NCI-H446 (cell line): ENCODE results near the gene KCNC4.

Experiments used
- DNase-seq, 2 experiments: peaks; one replicate each; lab custom pipeline; 2025; lab: John Stamatoyannopoulos, UW

Gene KCNC4

DNA sequence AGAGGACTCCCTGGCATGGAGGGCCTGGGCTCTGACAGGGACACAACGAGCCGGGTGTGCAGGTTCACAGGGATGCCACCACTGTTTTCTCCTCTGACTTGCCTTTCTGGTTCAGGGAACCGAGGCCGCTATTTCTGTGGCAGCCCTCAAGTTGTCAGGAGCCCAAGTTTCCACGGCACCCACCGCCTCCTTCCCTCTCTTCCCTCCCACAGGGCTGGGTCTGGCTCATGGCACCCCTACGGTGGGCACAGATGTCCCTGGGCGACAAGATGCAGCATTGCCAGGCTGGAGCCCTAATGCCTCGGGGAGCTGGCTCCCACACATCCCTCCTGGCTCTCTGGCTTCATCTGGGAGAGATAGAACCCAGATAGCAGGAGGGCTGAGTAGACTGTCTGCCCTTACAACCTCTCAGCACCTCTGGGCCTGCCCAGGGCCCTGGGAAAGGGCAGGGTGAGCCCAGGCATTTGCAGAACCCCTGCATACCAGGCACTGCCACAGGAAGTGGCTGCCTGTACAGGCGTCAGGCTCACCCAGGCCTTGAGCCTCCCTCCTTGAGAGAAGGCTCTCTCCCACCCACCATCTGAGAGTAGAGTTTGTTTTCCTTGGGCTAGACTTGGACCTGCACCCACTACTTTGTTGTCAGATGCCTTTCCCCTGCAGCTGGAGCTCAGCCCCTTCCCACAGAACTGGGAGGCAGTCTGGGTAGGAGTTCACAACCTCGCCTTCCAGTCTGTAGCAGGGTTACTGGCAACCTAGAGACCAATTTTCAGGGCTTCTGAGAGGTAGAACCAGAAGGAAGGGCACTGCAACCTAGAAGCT is 20.5 kb downstream of the KCNC4 start:
- no peak for DNase-seq

DNA sequence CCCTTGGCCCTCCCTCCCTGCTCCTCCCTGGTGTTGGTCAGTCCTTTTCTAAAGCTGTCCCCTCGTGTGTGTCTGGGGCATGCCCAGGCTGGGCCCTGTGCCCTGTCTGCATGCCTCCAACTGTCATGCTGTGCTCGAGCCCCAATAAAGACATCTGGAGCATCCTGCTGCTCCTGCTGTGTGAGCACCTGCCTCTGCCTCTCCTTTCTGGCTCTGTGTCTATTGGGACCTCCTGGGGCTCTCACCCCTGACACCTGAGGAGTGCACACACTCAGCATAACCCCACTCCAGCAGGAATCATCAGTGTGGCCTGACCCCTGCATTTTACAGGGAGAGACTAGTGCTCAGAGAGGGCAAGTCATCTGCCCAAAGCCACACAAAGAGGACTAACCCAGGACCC is 23.7 kb downstream of the KCNC4 start:
- DNase-seq, result peak; percentile 44 to 76

DNA sequence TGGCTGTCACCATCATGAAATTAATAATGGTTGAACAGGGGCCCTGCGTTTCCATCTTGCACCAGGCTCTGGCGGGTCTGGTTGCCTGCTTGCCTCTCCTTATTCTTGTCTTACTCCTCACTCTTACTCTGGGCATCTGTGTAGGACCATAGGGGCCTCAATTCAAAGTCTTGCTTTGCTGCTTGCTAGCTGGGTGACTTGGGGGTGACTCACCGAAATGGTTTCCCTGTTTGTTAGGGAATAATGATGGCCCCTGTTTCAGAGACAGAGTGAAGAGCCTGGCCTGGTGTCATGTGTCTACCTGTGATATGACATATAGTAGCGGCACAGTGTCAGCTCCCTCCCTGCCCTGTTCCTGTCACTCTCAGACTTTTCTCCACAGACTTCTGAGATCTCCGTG is 24.6 kb downstream of the KCNC4 start:
- no peak for DNase-seq

DNA sequence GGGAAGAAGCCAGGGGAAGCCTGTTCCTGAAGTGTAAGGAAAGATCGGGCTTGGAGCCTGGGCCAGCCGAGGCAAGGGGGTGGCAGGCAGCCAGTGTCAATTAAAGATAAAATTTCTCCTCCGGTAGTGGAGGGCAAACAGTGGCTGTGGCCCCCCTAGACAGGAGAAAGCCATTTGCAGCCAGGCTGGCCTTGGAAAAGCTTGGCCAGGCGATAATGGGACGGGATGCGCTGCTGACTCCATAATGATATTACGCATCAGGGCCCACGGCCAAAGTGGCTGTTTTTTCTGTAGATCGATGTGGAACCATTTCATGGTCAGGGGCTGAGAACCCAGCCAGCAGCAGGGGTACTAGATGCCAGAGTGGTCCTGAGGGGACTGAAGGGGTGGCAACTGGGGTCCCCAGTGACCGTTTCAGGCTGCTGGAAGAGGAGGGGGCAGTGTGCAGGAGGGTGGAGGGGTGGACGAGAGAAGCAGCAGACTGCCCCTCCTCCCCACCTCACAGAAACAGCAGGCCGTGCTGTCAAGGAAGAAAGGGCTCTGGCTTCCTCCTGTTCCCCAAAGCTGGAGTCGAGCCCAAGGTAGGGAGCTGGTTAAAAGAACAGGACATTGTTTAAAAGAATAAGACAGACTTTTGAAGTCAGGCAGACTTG is 25.2 kb downstream of the KCNC4 start:
- peak; percentile 78 to 92 for DNase-seq

DNA sequence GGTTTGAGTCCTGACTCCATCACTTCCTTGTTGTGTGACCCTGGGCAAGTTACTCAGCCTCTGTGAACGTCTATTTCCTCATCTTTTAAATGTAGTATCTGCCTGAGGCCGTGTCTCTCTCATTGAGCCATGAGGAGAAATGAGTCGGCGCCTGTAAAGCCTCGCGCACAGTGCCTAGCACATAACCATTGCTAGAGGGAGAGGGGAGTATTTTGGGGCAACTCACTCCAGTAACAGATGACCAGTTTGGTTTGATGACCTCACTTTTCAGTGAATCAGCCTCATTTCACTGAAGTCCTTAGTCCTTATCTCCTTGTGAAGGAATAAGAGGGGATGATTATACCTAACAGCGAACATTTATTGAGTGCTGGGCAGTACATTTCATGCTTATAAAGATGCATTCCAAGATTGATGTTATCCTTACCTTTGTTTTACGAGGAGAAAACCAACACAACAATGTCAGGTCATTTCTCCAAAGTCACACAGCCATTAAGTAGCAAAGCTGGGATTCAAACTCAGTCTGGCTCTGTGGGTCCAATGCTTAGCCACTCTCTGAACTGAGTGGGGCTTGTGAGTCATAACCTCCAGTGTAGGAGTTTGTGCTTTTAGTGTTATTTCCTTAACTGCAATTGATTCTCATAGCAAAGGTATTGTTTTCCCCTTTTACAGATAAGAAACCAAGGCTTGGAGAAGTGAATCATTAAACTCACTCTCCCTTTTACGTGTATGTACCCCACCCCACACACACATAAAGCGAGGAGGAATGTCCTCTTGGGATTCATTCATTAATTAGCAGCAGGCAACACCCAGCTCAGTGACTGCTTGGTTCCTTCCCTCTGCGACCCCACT is 25.9 kb downstream of the KCNC4 start:
- DNase-seq, result no peak

DNA sequence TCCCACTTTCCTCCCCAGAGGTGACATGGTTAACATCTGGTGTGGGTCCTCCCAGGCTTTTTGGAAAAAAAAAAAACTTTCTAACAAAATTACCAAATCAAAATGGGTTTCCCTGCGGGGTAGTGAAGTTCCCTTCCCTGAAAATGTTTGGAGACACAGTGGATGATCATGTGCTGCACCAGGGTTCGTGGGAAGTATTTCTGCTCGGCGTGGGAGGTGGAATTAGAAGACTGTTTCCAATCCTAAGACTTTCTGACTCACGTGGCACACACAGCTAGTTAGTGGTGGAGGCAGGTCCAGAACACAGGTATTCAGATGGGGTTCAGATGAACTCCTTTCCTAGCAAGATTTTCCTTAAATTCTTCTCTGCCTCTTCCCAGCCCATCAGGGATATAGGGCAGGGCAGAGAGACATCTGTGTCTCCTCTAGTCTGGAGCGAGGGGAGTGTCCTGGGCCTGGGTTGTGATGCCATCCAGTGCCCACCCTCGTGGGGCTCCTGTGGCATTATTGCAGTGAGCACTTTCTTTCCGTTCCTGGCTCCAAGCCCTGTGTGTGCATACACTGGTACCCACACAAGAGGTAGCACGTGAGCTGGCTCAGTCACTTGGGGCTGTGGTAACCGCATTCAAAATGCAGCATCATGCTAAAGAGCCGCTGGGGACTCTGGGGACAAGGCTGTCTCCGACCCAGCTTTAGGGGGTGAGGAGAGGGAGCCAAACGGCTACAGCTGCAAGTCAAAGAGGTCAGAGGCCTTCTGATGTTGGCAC is 27.5 kb downstream of the KCNC4 start:
- DNase-seq, result no peak

DNA sequence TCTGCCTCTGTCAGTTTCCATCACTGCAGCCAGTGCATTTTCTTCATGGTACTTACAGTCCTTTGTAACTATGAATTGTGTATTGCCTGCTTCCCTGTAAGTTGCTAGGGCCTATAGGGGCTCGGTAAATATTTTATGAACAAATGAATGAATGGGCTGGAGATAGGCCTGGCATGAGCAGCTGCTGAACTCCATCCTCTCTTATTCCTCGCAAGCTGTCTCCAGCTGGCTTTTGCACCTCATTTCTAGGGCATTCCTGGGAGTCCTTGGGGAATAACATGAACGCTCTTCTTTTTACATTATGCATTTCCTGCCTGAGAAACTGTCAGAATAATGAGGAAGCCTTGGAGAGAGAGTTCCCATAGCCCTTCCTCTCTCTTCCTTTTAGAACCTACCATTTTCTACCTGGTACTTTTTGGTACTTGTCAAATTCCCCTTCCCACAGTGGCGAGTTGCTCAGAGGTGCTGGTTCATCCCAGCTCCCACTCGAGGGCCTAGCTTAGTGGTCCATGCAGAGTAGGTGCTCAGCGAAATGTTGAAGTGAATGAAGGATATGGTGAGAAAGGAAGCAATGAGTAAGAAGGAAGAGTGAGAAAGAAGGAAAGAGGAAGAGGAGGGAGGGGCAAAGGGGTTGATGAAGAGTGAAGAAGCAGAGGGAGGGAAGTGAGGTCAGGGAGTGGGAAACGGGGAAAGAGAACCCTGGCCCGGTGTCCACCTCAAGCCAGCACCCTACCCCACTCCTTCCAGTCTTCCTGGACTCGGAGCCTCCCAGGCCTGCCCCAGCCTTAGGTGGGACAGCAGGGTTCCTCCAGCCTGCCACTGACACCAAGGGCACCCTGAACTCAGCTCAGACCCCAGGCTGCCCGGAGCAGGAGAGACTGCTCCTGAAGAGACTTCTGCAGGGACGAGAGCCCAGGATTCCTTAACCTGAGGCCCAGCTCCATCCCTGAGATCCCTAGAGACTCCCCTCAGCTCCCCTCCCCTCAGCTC is 29.6 kb downstream of the KCNC4 start:
- no peak for DNase-seq

DNA sequence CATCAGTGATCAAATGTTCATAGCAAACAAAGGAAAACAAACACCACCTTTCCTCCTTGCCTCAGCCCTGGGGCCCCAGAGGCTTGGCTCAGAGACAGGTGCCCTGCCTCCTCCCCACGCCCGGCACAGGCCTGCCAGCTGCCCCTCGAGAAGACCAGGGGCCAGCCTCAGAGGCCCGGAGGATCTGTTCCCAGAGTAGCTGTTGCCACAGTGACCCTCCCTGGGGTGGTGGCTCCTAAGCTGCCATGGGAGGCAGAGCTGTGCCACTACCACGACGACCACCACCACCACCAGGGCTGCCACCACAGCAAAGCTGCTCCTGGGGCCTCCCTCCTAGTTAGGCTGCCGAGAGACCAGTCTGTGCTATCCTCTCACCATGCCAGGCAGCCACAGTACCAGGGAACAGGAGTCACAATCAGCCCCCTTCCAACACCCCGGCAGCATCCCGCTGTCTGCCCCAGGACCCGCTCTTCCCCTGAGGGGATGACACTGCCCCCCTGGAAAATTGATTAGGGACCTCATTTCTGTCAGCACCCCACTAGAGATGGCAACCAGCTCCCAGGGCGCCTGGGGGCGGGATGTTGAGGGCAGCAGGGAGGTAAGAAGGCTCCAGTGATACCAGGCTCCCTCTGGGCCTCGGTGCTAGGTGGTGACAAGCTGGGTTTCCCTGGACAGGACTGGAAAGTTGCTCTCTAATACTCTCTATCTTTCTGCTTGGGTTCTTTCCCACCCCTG is 30.5 kb downstream of the KCNC4 start:
- DNase-seq, result peak in 1 of 2 experiments; percentile 13

DNA sequence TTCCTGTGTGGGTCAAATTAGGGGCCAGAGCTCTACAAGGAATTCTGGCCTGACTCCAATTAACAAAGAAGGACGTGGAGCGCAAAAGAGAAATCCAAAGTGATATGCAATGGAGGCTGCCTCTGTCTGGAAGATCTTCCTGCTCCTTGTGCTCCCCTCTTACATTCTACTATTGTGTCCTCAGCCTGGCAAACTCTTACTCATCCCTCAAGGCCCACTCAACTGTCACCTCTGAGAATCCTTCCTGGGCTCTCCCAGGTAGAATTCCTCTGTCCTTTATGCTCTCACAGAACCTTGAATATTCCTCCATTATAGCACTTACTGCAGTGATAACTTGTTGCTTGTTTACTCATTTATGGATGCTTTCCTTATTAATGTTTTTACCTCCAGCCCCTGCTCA is 31.4 kb downstream of the KCNC4 start:
- DNase-seq, result no peak

DNA sequence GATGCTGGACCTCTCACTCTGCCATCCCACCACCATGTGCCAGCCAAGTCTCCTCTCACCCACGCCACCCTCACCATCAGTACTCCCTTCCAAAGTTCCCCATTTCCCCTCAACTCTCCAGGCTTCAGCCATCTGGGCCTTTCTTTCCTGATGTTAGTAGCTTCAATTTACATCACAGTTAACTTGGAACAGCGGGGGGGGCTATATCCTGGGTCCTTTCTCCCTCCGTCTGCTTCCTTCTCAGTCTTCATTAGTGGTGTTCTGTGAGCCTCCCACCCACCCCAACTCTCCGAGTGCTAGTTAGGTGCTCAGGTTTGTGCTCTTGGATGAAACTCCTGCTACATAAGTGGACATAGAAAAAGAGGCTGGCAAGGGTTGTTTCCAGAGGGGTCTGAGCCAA is 31.9 kb downstream of the KCNC4 start:
- no peak for DNase-seq

DNA sequence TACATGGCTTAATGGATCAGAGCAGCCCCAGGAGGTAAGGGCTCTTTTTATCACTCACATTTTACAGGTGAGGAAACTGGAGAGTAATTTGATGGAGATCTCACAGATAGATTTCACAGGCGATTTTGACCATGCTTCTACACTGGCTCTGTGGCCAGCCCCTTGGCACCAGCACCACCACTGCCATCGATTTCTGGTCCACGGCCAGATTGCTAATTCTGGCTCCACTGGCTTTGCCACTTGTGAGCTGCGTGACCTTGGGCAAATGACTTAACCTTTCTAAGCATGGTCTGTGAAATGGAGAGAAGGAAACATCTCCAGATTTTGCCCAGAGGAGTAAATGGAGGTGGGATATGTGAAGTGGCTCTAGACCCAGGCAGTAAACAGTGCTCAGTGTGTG is 32.6 kb downstream of the KCNC4 start:
- no peak for DNase-seq

DNA sequence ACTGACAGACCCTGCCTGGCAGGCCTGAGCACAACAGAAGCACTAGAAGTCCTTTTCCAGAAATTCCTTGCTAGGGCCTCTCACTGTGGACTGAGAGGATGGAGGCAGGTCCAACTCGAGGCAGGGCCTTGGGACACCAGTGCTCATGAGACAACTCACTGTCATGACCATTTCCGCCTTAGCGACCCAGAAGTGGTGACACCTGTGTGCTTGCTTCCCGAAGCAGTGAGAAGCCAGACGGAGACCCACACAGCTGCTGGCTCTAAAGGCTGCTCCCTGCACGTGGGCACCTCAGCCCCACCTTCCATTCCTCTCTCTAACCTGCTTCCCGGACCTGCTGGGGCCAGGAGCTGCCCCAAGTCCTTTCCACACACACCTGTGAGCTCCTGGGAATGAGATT is 33.0 kb downstream of the KCNC4 start:
- no peak for DNase-seq

DNA sequence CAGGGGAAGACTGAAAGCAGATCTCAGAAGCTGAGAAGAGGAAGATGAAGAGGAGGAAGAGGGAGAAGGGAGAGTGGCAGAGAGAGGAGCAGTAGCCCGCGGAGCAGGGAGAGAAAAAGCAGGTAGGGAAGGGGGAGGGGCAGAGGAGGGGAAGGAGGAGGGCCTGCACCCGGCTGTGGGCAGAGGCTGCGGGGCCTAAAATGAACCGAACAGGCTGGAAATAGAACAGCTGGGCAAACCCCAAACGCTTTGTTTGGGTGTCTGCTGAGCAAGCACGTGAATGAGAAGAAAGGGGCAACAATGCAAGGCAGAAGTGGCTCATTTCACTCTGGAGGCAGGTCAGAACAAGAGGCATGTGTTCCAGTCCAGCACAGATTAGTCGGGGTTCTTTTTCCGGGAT is 33.5 kb downstream of the KCNC4 start:
- DNase-seq, result no peak

DNA sequence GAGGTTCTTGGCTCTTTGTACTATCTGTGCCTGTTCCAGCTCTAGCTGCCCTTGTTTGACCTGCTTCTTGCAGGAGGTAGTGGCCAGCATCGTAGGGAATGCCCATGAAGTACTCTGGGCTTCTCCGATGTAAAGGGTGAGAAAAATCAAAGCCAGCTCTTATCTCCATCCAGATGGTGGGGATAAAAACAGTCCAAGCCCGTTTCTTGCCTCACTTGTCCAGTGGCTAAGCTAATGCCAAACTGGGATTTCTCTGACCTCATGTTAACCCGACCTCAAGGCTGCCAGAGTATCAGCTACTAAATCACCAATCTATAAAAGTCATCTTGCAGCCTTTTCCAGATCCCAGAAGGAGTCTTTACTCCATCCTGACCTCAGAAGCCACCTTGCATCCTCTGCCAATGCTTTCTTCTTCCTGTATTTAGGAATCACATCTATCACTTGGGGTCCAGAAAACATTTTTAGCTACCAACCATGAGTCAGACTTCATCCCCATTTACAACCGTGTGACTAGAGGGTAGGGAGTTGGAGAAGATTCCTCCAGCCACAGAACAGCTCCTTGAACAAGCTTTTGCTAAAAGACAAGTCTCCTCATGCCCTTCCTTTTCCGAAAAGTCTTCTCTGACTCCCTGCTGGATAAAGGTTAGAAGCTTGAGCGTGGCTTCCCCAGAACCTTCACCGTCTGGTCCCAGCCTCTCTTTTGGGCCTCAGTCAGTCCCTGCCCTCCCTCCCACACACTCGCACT is 35.9 kb downstream of the KCNC4 start:
- no peak for DNase-seq

DNA sequence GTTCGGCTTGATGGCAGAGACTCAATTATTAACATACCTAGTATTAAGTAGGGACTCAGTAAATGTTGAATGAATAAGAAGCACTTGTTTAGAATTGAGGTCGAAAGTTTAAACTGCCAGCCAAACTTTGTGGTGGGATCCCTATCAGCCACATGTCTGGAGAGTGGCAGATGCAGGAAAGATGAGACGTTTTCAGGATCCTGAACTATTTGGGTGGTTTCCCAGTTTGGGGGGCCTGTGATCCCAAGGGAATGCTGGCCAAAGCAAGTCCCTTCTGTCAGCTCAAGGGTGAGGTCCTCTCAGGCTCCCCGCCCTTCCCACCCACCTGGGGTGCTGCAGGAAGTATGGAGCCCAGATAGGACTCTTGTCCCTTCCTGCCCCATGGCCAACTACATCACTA is 38.6 kb downstream of the KCNC4 start:
- peak in 1 of 2 experiments; percentile 25 for DNase-seq

DNA sequence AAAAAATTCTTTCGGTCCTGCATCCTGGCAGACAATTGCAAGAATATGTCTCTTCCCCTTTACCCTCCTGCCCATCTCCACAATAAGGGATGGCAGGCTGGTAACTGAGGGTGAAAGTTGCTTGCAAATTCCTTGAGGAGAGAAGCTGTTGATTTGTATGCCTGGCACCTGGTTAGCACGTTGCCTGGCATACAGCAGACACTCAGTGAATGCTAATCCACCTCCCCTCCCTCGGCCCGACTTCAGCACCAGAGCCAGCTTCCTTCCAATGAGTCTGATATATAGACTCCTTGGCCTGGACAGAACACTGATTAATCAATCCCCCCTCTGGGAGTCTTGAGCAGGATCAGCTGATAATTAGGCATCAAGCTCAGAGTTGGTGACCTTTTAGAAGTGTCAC is 39.1 kb downstream of the KCNC4 start:
- DNase-seq, result no peak

DNA sequence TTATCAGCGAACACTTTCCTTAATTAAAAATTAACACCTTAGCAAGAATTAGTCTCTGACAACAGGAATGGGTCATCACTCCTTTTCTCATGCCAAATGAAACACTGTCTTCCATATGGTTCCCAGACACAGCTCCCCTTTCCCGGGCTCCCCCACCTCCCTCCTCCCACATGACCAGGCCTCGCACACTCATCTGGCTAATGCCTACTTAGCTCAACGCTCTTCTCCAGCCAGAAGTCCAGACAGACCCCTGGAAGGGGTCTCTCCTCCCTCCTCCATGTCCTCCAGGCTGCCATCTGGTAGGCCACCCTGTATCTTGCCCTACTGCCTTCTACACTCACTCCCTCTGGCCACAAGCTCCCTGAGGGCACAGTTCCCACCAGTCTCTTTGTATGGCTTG is 39.9 kb downstream of the KCNC4 start:
- no peak for DNase-seq

DNA sequence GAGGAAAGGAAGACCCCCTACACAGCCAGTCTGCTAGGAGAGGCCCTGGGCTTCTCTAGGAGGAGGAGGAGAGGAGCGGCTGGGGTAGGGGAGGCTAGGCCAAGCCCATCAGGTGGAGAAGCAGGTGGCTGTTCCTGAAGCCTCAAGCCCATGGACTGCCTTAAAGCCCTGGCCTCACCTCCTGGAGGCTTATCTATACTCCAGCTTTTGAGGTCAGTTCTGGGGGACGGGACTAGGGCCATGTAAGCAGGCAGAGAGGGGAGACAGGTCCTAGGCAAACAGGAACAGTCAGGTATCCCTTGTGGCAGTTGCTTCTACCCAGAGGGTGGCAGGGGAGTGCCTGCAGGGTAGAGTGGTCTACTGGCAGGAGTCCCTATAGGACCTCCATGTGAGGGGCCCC is 40.6 kb downstream of the KCNC4 start:
- DNase-seq, result no peak

DNA sequence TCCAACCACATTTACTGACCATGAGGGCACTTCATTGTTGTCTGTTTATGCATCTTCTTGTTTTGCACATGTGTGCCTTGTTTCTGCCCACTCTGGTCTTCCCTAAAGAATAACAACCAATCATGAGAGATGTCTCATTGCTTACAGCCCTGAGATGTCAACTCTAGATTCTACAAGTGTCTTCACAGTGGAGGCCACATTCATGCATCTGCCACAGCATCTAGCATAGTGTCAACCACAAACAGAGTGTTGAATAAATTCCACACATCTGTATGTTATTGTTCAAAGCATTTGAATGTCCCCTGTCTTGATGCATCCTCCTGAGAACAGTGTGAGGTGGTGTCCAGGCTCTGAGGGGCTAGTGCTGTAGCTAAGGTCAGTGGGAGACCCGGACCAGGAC is 43.1 kb downstream of the KCNC4 start:
- no peak for DNase-seq
